CD14-positive monocyte (primary cell): ENCODE measurements around the gene PPP3CA. TPM values are rescaled to one million over a fixed set of nuclear protein-coding genes. Genes with fewer than 3 reads are reported as not detected.

ENCODE experiments used
- DNase-seq, 3 donors: peaks; one replicate each; pipeline ENCODE4 v3.0.0-alpha.2; 2011 to 2022
- H2AFZ ChIP-seq: 2 replicates; pipeline ENCODE4 v1.6.0; 2012; ENCODE audit warnings: mild to moderate bottlenecking, low read depth, low read length, inconsistent platforms; ENCODE audit not compliant: insufficient read depth, poor library complexity, severe bottlenecking
- H3K27ac ChIP-seq, 2 donors: 1 replicate in 1 of 2; 2 replicates in 1 of 2; pipeline ENCODE4 v1.5.1; 2012 to 2013; ENCODE audit warnings: low read length in 2 of 2, control low read depth in 1 of 2, inconsistent platforms in 1 of 2, low read depth in 1 of 2, mild to moderate bottlenecking in 1 of 2
- H3K27me3 ChIP-seq, 2 donors: one replicate each; pipeline versions ENCODE4 v1.6.0 to v1.6.1; 2011 to 2013; ENCODE audit warnings: low read length in 2 of 2; ENCODE audit not compliant: control insufficient read depth in 2 of 2, insufficient read depth in 2 of 2
- H3K36me3 ChIP-seq, 2 donors: replicated peaks in 1 of 2; 1 replicate in 1 of 2; 2 replicates in 1 of 2; pipeline versions ENCODE4 v1.5.1 to v1.6.1; 2012 to 2013; ENCODE audit warnings: low read length in 2 of 2, control low read depth in 1 of 2, inconsistent platforms in 1 of 2, mild to moderate bottlenecking in 1 of 2; ENCODE audit not compliant: insufficient read depth in 2 of 2, control insufficient read depth in 1 of 2
- H3K4me1 ChIP-seq, 2 donors: 1 replicate in 1 of 2; 2 replicates in 1 of 2; pipeline versions ENCODE4 v1.5.1 to v1.6.1; 2012 to 2013; ENCODE audit warnings: low read length in 2 of 2, control low read depth in 1 of 2, inconsistent platforms in 1 of 2, mild to moderate bottlenecking in 1 of 2, moderate library complexity in 1 of 2; ENCODE audit not compliant: insufficient read depth in 2 of 2, control insufficient read depth in 1 of 2
- H3K4me2 ChIP-seq: replicated peaks from 2 replicates; pipeline ENCODE3; 2012; ENCODE audit warnings: low read length, moderate library complexity, mild to moderate bottlenecking; ENCODE audit not compliant: poor library complexity, severe bottlenecking; ENCODE audit errors: extremely low read depth
- H3K4me3 ChIP-seq, 3 experiments: fragments of 200-600 bp in 1 of 3; sonication (generic) in 1 of 3; replicated peaks in 1 of 3; 1 replicate in 2 of 3; 2 replicates in 1 of 3; pipeline ENCODE4 v1.5.1; 2011 to 2013; ENCODE audit warnings: low read length in 3 of 3, mild to moderate bottlenecking in 3 of 3, control low read depth in 2 of 3, low read depth in 2 of 3, inconsistent platforms in 1 of 3, moderate library complexity in 1 of 3
- H3K79me2 ChIP-seq: 2 replicates; pipeline ENCODE4 v1.6.0; 2012; ENCODE audit warnings: mild to moderate bottlenecking, control low read depth, inconsistent platforms, low read length, moderate library complexity; ENCODE audit not compliant: insufficient read depth
- H3K9ac ChIP-seq: 2 replicates; pipeline ENCODE4 v1.6.0; 2017; ENCODE audit warnings: low read length, mild to moderate bottlenecking; ENCODE audit not compliant: insufficient read depth, poor library complexity, severe bottlenecking
- H3K9me3 ChIP-seq, 2 donors: replicated peaks in 1 of 2; 1 replicate in 1 of 2; 2 replicates in 1 of 2; pipeline versions ENCODE4 v1.5.1 to v1.6.1; 2012 to 2013; ENCODE audit warnings: low read length in 2 of 2, control low read depth in 1 of 2; ENCODE audit not compliant: control insufficient read depth in 1 of 2, insufficient read depth in 1 of 2
- H4K20me1 ChIP-seq: 2 replicates; pipeline ENCODE4 v1.6.0; 2012; ENCODE audit warnings: mild to moderate bottlenecking, low read length, control low read depth, moderate library complexity; ENCODE audit not compliant: insufficient read depth
- H3K27ac Mint-ChIP-seq, 7 donors: one replicate each; pipeline ENCODE4 v1.8.0; 2020; ENCODE audit warnings: mild to moderate bottlenecking in 7 of 7, mixed read lengths in 7 of 7, moderate library complexity in 6 of 7, inconsistent platforms in 2 of 7
- H3K27me3 Mint-ChIP-seq, 3 donors: one replicate each; pipeline ENCODE4 v1.8.0; 2021 to 2022; ENCODE audit warnings: low read depth in 3 of 3, mild to moderate bottlenecking in 3 of 3, mixed read lengths in 3 of 3, moderate library complexity in 3 of 3, inconsistent platforms in 1 of 3
- H3K36me3 Mint-ChIP-seq, 2 donors: one replicate each; pipeline ENCODE4 v1.8.0; 2020; ENCODE audit warnings: mixed read lengths in 2 of 2, inconsistent platforms in 1 of 2, mild to moderate bottlenecking in 1 of 2
- H3K4me1 Mint-ChIP-seq: one replicate; pipeline ENCODE4 v1.8.0; 2020; ENCODE audit warnings: mild to moderate bottlenecking, mixed read lengths
- H3K4me3 Mint-ChIP-seq, 2 donors: one replicate each; pipeline ENCODE4 v1.8.0; 2020; ENCODE audit warnings: mild to moderate bottlenecking in 2 of 2, mixed read lengths in 2 of 2, moderate library complexity in 1 of 2
- H3K9me3 Mint-ChIP-seq, 7 donors: one replicate each; pipeline ENCODE4 v1.8.0; 2020 to 2022; ENCODE audit warnings: mixed read lengths in 7 of 7, mild to moderate bottlenecking in 6 of 7, moderate library complexity in 6 of 7, inconsistent platforms in 2 of 7
- CTCF ChIP-seq: fragments of 200-600 bp; IDR thresholded peaks from one replicate; pipeline ENCODE4 v1.8.0; 2022; ENCODE audit warnings: antibody characterized with exemption, mild to moderate bottlenecking
- WGBS: methylation state at CpG from one replicate; pipeline ENCODE4 v1.1.5; 2013; ENCODE audit warnings: missing lambda C conversion rate; ENCODE audit not compliant: insufficient coverage; 5-methylcytosine and 5-hydroxymethylcytosine counted together
- intact Hi-C, 2 donors: fragments of 100-400 bp; cut with micrococcal nuclease; formaldehyde crosslinking; loops; one replicate each; pipeline versions ENCODE4 v1.15.0 to v1.15.1; 2023
- polyA plus RNA-seq, 3 donors: library from polyadenylated mRNA; depleted of rRNA in 1 of 3; unstranded in 2 of 3; stranded (reverse) in 1 of 3; fragments of 300-500 nt in 2 of 3; fragments of >200 nt in 1 of 3; fragmentation: Illumina TruSeq in 2 of 3; gene quantifications; 1 replicate in 2 of 3; 2 replicates in 1 of 3; pipeline ENCODE4 v1.2.3, GENCODE V29; 2012 to 2021

Gene PPP3CA
- polyA plus RNA-seq, 3 donors, result 5.1 to 9.7 (median 8.9) TPM

- H3K9ac ChIP-seq, result no peak overlapping the region
- H3K27me3 Mint-ChIP-seq, result no peaks in the 10 kb centered on the region
- WGBS, result 0% methylated on average over 2 of the region's 6 CpGs
- H2AFZ ChIP-seq, result no peak overlapping the region
- H4K20me1 ChIP-seq, result peaks cover 97% of the 10 kb centered on the region
- H3K27ac ChIP-seq, result peak overlapping the region in 1 of 2 donors; percentile 9
- peaks cover 0 to 2% of the 10 kb centered on the region in 2 donors for H3K36me3 Mint-ChIP-seq
- no peaks in the 10 kb centered on the region for H3K9me3 Mint-ChIP-seq
- H3K4me1 ChIP-seq, result peaks cover 12 to 23% of the 10 kb centered on the region in 2 donors
- H3K27me3 ChIP-seq, result no peaks in the 10 kb centered on the region
- peaks cover 37% of the 10 kb centered on the region for H3K4me1 Mint-ChIP-seq
- H3K4me2 ChIP-seq, result peak overlapping the region; percentile 37
- H3K9me3 ChIP-seq, result no peaks in the 10 kb centered on the region
- no peak for TF ChIP-seq CTCF
- peak overlapping the region; percentile 0 to 68 for H3K4me3 Mint-ChIP-seq
- no peaks in the 10 kb centered on the region for H3K36me3 ChIP-seq
- peak overlapping the region in 2 of 3 experiments; percentile 20 to 23 for H3K4me3 ChIP-seq
- intact Hi-C loops, result loop anchor here in 1 of 2 donors (10.0 kb wide), 1 partner anchor 56 kb away; the partner anchor contains the start of gene PPP3CA
- H3K27ac Mint-ChIP-seq, result peak overlapping the region; percentile 35 to 78 (median 48)
- H3K79me2 ChIP-seq, result peaks cover 82% of the 10 kb centered on the region
- peak in 2 of 3 donors; percentile 33 to 37 for DNase-seq
Observed at GRCh38 chr4:101288365-101289145, 58.8 kb downstream of the PPP3CA start.

- no peak for DNase-seq
- H4K20me1 ChIP-seq, result peaks cover 97% of the 10 kb centered on the region
- H3K4me1 ChIP-seq, result peaks cover 19 to 36% of the 10 kb centered on the region in 2 donors
- no peaks in the 10 kb centered on the region for H3K36me3 ChIP-seq
- Mint-ChIP-seq H3K27me3 (no peaks in the 10 kb centered on the region), H3K9me3 (no peaks in the 10 kb centered on the region), H3K36me3 (no peaks in the 10 kb centered on the region), H3K27ac (peak overlapping the region in 1 of 7 donors; percentile 20), H3K4me3 (no peak overlapping the region), H3K4me1 (peaks cover 49% of the 10 kb centered on the region)
- no peak overlapping the region for H3K9ac ChIP-seq
- H3K4me3 ChIP-seq, result no peak overlapping the region
- H3K79me2 ChIP-seq, result peaks cover 81% of the 10 kb centered on the region
- intact Hi-C loops, result loop anchor here in 1 of 2 donors (10.0 kb wide), 1 partner anchor 57 kb away; the partner anchor contains the start of gene PPP3CA
- H3K9me3 ChIP-seq, result no peaks in the 10 kb centered on the region
- no CpG with 5 or more reads among the region's 2 CpGs for WGBS
- no peak overlapping the region for H3K4me2 ChIP-seq
- H3K27me3 ChIP-seq, result no peaks in the 10 kb centered on the region
- H2AFZ ChIP-seq, result no peak overlapping the region
- no peak for TF ChIP-seq CTCF
- H3K27ac ChIP-seq, result no peak overlapping the region
Observed at GRCh38 chr4:101287324-101287723, 60.0 kb downstream of the PPP3CA start.
